SK-N-SH (cell line): ENCODE data around the gene C12orf56. TPM values are rescaled to one million over a fixed set of nuclear protein-coding genes. Genes with fewer than 3 reads are reported as not detected.

Experiments
- CTCF ChIA-PET: fragments of 300-600, 350-600 bp; formaldehyde crosslinking; extraction: SDS; loops from one replicate; lab custom pipeline; 2021; lab: Yijun Ruan, JAX
- POLR2A ChIA-PET: fragments of 350-600 bp; sonication (Branson Sonifier 250); formaldehyde crosslinking; extraction: SDS; loops from one replicate; lab custom pipeline; 2020; ENCODE audit warnings: antibody characterized with exemption, inconsistent platforms; lab: Yijun Ruan, JAX
- DNase-seq: peaks from one replicate; pipeline ENCODE4 v3.0.0; 2012
- H2AFZ ChIP-seq: fragments of 200-600 bp; sonication (generic); 2 replicates; pipeline ENCODE4 v1.8.1; 2016; ENCODE audit warnings: antibody characterized with exemption, mild to moderate bottlenecking, low read depth
- H3F3A ChIP-seq: fragments of 200-600 bp; sonication (generic); replicated peaks from 2 replicates; pipeline ENCODE3; 2016; ENCODE audit warnings: antibody characterized with exemption, mild to moderate bottlenecking; ENCODE audit not compliant: insufficient read depth
- H3K27ac ChIP-seq, 2 experiments: fragments of 200-500 bp in 1 of 2; fragments of 200-600 bp in 1 of 2; sonication (Bioruptor generic) in 1 of 2; sonication (generic), shearing (Covaris generic) in 1 of 2; 2 replicates each; pipeline versions ENCODE4 v1.5.1 to v1.6.1; 2014 to 2016; ENCODE audit warnings: low read depth in 2 of 2, inconsistent platforms in 1 of 2, low read length in 1 of 2, mild to moderate bottlenecking in 1 of 2, mixed read lengths in 1 of 2
- H3K27me3 ChIP-seq: fragments of 200-600 bp; sonication (generic), shearing (Covaris generic); 2 replicates; pipeline ENCODE4 v1.6.1; 2016; ENCODE audit warnings: mixed run types; ENCODE audit not compliant: insufficient read depth
- H3K36me3 ChIP-seq, 2 experiments: fragments of 200-500 bp in 1 of 2; fragments of 200-600 bp in 1 of 2; sonication (Bioruptor generic) in 1 of 2; sonication (generic) in 1 of 2; replicated peaks in 1 of 2; 2 replicates each; pipeline versions ENCODE3 to v1.5.1; 2014 to 2016; ENCODE audit warnings: low read length in 1 of 2, mild to moderate bottlenecking in 1 of 2; ENCODE audit not compliant: insufficient read depth in 2 of 2, control insufficient read depth in 1 of 2
- H3K4me1 ChIP-seq, 2 experiments: fragments of 200-500 bp in 1 of 2; fragments of 200-600 bp in 1 of 2; sonication (Bioruptor generic) in 1 of 2; sonication (generic), shearing (Covaris generic) in 1 of 2; 2 replicates each; pipeline versions ENCODE4 v1.5.1 to v1.6.1; 2014 to 2016; ENCODE audit warnings: low read depth in 1 of 2, low read length in 1 of 2, mixed run types in 1 of 2; ENCODE audit not compliant: insufficient read depth in 2 of 2, control insufficient read depth in 1 of 2
- H3K4me2 ChIP-seq: fragments of 200-600 bp; sonication (generic), shearing (Covaris generic); 2 replicates; pipeline ENCODE4 v1.6.1; 2017; ENCODE audit warnings: mixed run types
- H3K4me3 ChIP-seq, 2 experiments: fragments of 200-500 bp in 1 of 2; fragments of 200-600 bp in 1 of 2; sonication (Bioruptor generic) in 1 of 2; sonication (generic), shearing (Covaris generic) in 1 of 2; 2 replicates each; pipeline versions ENCODE4 v1.5.1 to v1.8.1; 2014 to 2016; ENCODE audit warnings: low read depth in 2 of 2, inconsistent platforms in 1 of 2, low read length in 1 of 2, mild to moderate bottlenecking in 1 of 2, mixed read lengths in 1 of 2, moderate library complexity in 1 of 2
- H3K79me2 ChIP-seq: fragments of 200-600 bp; sonication (generic); 2 replicates; pipeline ENCODE4 v1.8.1; 2017; ENCODE audit warnings: mild to moderate bottlenecking; ENCODE audit not compliant: insufficient read depth
- H3K9ac ChIP-seq: fragments of 200-600 bp; sonication (generic); 2 replicates; pipeline ENCODE4 v1.6.1; 2017; ENCODE audit warnings: mixed run types
- H3K9me2 ChIP-seq: fragments of 200-600 bp; sonication (generic); 2 replicates; pipeline ENCODE4 v1.6.1; 2017; ENCODE audit warnings: mixed run types
- H3K9me3 ChIP-seq: fragments of 200-600 bp; sonication (generic); 2 replicates; pipeline ENCODE4 v1.6.1; 2017; ENCODE audit warnings: mixed run types, mild to moderate bottlenecking, moderate library complexity
- H4K20me1 ChIP-seq: fragments of 200-600 bp; sonication (generic); 2 replicates; pipeline ENCODE4 v1.6.1; 2017; ENCODE audit warnings: mild to moderate bottlenecking, mixed run types; ENCODE audit not compliant: insufficient read depth
- CHD2 ChIP-seq: fragments of 150-350 bp; IDR thresholded peaks from 2 replicates; pipeline ENCODE4 v1.6.1; 2018; ENCODE audit warnings: low read length; ENCODE audit not compliant: partially characterized antibody
- CTCF ChIP-seq: fragments of 200-600 bp; sonication (generic); IDR thresholded peaks from 2 replicates; pipeline ENCODE4 v1.6.1; 2017; ENCODE audit warnings: antibody characterized with exemption, mild to moderate bottlenecking, moderate library complexity
- EZH2phosphoT487 ChIP-seq: fragments of 200-600 bp; sonication (generic); IDR thresholded peaks from 2 replicates; pipeline ENCODE4 v1.6.1; 2017; ENCODE audit warnings: low read depth, mixed run types, mild to moderate bottlenecking, antibody characterized with exemption, moderate library complexity, borderline replicate concordance
- FOSL2 ChIP-seq: IDR thresholded peaks from 2 replicates; pipeline ENCODE4 v1.4.0; 2012; ENCODE audit warnings: low read depth, mild to moderate bottlenecking, moderate library complexity, borderline replicate concordance
- FOXJ3 ChIP-seq: sonication (generic); formaldehyde crosslinking; IDR thresholded peaks from 2 replicates; pipeline ENCODE4 v1.5.1; 2020; ENCODE audit warnings: mild to moderate bottlenecking, missing genetic modification reagents
- FOXM1 ChIP-seq: IDR thresholded peaks from 2 replicates; pipeline ENCODE4 v1.4.0; 2012; ENCODE audit warnings: low read depth, mild to moderate bottlenecking
- JUND ChIP-seq: IDR thresholded peaks from 2 replicates; pipeline ENCODE4 v1.4.0; 2012
- MEF2A ChIP-seq: IDR thresholded peaks from 2 replicates; pipeline ENCODE4 v1.4.0; 2012; ENCODE audit warnings: low read depth, borderline replicate concordance
- REST ChIP-seq: IDR thresholded peaks from 2 replicates; pipeline ENCODE4 v1.6.1; 2012; ENCODE audit warnings: mild to moderate bottlenecking, low read depth, low read length, moderate library complexity
- RFX5 ChIP-seq: IDR thresholded peaks from 2 replicates; pipeline ENCODE4 v1.6.1; 2012; ENCODE audit warnings: mild to moderate bottlenecking, improper control_type of control experiment, low read length
- SMC3 ChIP-seq: IDR thresholded peaks from 2 replicates; pipeline ENCODE4 v1.6.1; 2012; ENCODE audit warnings: low read depth, low read length, improper control_type of control experiment
- TAF1 ChIP-seq: IDR thresholded peaks from 2 replicates; pipeline ENCODE4 v1.6.1; 2012; ENCODE audit warnings: low read depth, mild to moderate bottlenecking, low read length, moderate library complexity, borderline replicate concordance
- TCF12 ChIP-seq: IDR thresholded peaks from 2 replicates; pipeline ENCODE4 v1.4.0; 2012
- TEAD4 ChIP-seq: IDR thresholded peaks from 2 replicates; pipeline ENCODE4 v1.4.0; 2012; ENCODE audit warnings: mild to moderate bottlenecking, borderline replicate concordance; ENCODE audit not compliant: insufficient read depth
- USF1 ChIP-seq: IDR thresholded peaks from 2 replicates; pipeline ENCODE4 v1.4.0; 2012; ENCODE audit warnings: low read depth, borderline replicate concordance
- WGBS: methylation state at CpG from one replicate; pipeline ENCODE4 v1.1.6; 2017; ENCODE audit warnings: low lambda C conversion rate; 5-methylcytosine and 5-hydroxymethylcytosine counted together
- polyA plus RNA-seq, 3 experiments: library from polyadenylated mRNA; depleted of rRNA; stranded (reverse); fragments of >200 nt; gene quantifications; 2 replicates each; pipeline ENCODE4 v1.2.3, GENCODE V29; 2012

Gene C12orf56
- polyA plus RNA-seq, 1 of the 3 experiments (the other 2 are of a cell fraction), result not detected

GRCh38 chr12:64229240-64229639 lies 161.3 kb downstream of the C12orf56 start:
- no peaks in the 10 kb centered on the region for H3K9me3 ChIP-seq
- no peak overlapping the region for H3K4me3 ChIP-seq
- TF ChIP-seq FOXJ3, result no peak
- TF ChIP-seq USF1, result no peak
- TF ChIP-seq RFX5, result no peak
- no peak for TF ChIP-seq CHD2
- TF ChIP-seq FOXM1, result no peak
- no peak for TF ChIP-seq TEAD4
- no peak for TF ChIP-seq TAF1
- no peak for TF ChIP-seq CTCF
- TF ChIP-seq SMC3, result no peak
- no peak for TF ChIP-seq MEF2A
- TF ChIP-seq JUND, result no peak
- TF ChIP-seq TCF12, result no peak
- no peak for TF ChIP-seq EZH2phosphoT487
- no peak for TF ChIP-seq REST
- TF ChIP-seq FOSL2, result no peak
- WGBS, result 58% methylated on average over 3 of the region's 4 CpGs
- H3F3A ChIP-seq, result no peaks in the 10 kb centered on the region
- no peak overlapping the region for H2AFZ ChIP-seq
- CTCF ChIA-PET, result interaction anchor here (1.0 kb wide), 1 partner anchor 48 kb away, joined by 3 read pairs; no protein-coding TSS in a partner anchor
- H3K4me1 ChIP-seq, result no peaks in the 10 kb centered on the region
- no peaks in the 10 kb centered on the region for H4K20me1 ChIP-seq
- no peaks in the 10 kb centered on the region for H3K36me3 ChIP-seq
- no peak overlapping the region for H3K9ac ChIP-seq
- POLR2A ChIA-PET, result no interaction called here
- DNase-seq, result no peak
- H3K9me2 ChIP-seq, result no peaks in the 10 kb centered on the region
- H3K79me2 ChIP-seq, result no peaks in the 10 kb centered on the region
- no peak overlapping the region for H3K4me2 ChIP-seq
- H3K27ac ChIP-seq, result no peak overlapping the region
- no peaks in the 10 kb centered on the region for H3K27me3 ChIP-seq
